ENCODE data around the gene LMBRD1. TPM values are rescaled to one million over a fixed set of nuclear protein-coding genes. Genes with fewer than 3 reads are reported as not detected.
A peak's percentile ranks its signal among the peaks of the same experiment; 100 is the strongest.

Gene LMBRD1
- total RNA-seq, 1 experiment from 2014 or later = 17.0 TPM

DNA sequence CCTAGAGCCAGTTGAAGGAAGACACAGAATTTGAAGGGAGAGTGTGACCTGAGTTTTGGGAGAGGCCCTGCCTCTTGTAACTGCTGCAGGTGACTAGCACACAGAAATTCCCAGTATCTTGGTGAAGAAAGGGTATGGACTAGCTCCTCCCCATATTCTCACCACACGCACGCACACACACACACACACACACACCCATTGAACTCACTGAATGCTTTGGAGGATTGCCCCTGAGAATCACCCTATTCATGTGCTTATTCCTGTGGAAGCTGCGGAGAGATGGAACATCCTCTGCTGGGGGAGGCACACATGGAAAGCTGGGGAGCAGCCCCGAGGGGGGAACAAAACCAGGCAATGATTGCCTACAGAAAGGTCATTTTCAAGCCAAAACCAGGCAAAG is 6.2 kb upstream of the LMBRD1 start:
- Mint-ChIP-seq H3K27ac (peak overlapping the region in 2 of 3 experiments; percentile 33 to 34; a peak in 3 of 7 replicates), H3K36me3 (ENCODE audit: insufficient read depth in 1 of 3, low read depth in 3 of 3) (no peaks in the 10 kb centered on the region; a peak in 2 of 7 replicates), H3K27me3 (ENCODE audit: low read depth) (no peaks in the 10 kb centered on the region), H3K4me1 (peaks cover 24 to 27% of the 10 kb centered on the region in 2 experiments), H3K9me3 (no peaks in the 10 kb centered on the region; a peak in 2 of 5 replicates), H3K4me3 (no peak overlapping the region; a peak in 1 of 5 replicates)
- no peak for TF ChIP-seq CTCF (conservative IDR thresholded peaks at IDR 0.05)
- Histone ChIP-seq H3K9me3 (ENCODE audit: control insufficient read depth, low read depth, low read length) (no peaks in the 10 kb centered on the region), H3K23ac (ENCODE audit: insufficient read length, low read depth, low read length) (no peak overlapping the region), H3K18ac (ENCODE audit: insufficient read length, low read depth, low read length) (no peak overlapping the region), H3T11ph (ENCODE audit: low read length) (no peak overlapping the region), H3K4me1 (ENCODE audit: insufficient read depth, low read length) (peaks cover 5% of the 10 kb centered on the region; the same call in 1 of the 2 replicates), H4K5ac (ENCODE audit: insufficient read length, low read depth, low read length) (no peak overlapping the region), H2BK12ac (ENCODE audit: insufficient read length, low read depth, low read length) (no peak overlapping the region), H2BK5ac (ENCODE audit: insufficient read length, low read length) (no peak overlapping the region), H4K20me1 (ENCODE audit: control insufficient read depth, insufficient read depth, insufficient read length) (no peaks in the 10 kb centered on the region), H3K14ac (ENCODE audit: insufficient read depth, low read length) (no peak overlapping the region), H2AFZ (ENCODE audit: low read length) (no peak overlapping the region), H3K9ac (ENCODE audit: extremely low read depth, insufficient read length, low read length) (no peak overlapping the region), H3K79me2 (ENCODE audit: insufficient read depth, low read length) (no peaks in the 10 kb centered on the region), H3K79me1 (ENCODE audit: insufficient read depth, low read depth, low read length, poor library complexity, severe bottlenecking) (no peaks in the 10 kb centered on the region), H4K91ac (ENCODE audit: insufficient read length, low read depth, low read length) (no peak overlapping the region), H2AK5ac (ENCODE audit: insufficient read length, low read length) (no peak overlapping the region), H3K4me2 (ENCODE audit: insufficient read depth, insufficient read length, low read length) (no peak overlapping the region), H2BK120ac (ENCODE audit: low read depth, low read length, poor library complexity, severe bottlenecking) (no peak overlapping the region), H3K27me3 (ENCODE audit: insufficient read depth, low read length) (no peaks in the 10 kb centered on the region), H3K23me2 (ENCODE audit: insufficient read length, low read depth, low read length, poor library complexity, severe bottlenecking) (no peaks in the 10 kb centered on the region), H4K8ac (replicated peaks; ENCODE audit: insufficient read length, low read depth, low read length) (no peak overlapping the region), H2BK15ac (ENCODE audit: low read depth, low read length) (no peak overlapping the region), H3K4ac (ENCODE audit: low read depth, low read length) (no peak overlapping the region), H2BK20ac (ENCODE audit: low read depth, low read length, poor library complexity, severe bottlenecking) (no peak overlapping the region), H3K56ac (ENCODE audit: insufficient read length, low read depth, low read length) (no peak overlapping the region), H3K27ac (ENCODE audit: insufficient read length, low read depth, low read length) (no peak overlapping the region)
- DNase-seq = peak; percentile 45
- no CpG with 5 or more reads among the region's 4 CpGs for WGBS (ENCODE audit: extremely low coverage, insufficient read length, low lambda C conversion rate)

Data from H9 (cell line).